Astrocyte (in vitro differentiated cells and primary cell): Measurements from ENCODE around the gene SLC23A3. TPM values are rescaled to one million over a fixed set of nuclear protein-coding genes. Genes with fewer than 3 reads are reported as not detected.

Source experiments
- DNase-seq: peaks from one replicate; pipeline ENCODE4 v3.0.0-alpha.2; 2010; ENCODE audit warnings: low read depth
- FAIRE-seq: peaks from 2 replicates; lab custom pipeline; 2011; peaks lifted over from hg19 to GRCh38; lab: Jason Lieb, UNC
- H2AFZ ChIP-seq: 2 replicates; pipeline ENCODE4 v1.6.0; 2012; ENCODE audit warnings: low read depth, low read length, inconsistent platforms
- H3K27ac ChIP-seq: 2 replicates; pipeline ENCODE4 v1.5.1; 2011; ENCODE audit warnings: low read depth, low read length, inconsistent platforms
- H3K27me3 ChIP-seq: 2 replicates; pipeline ENCODE4 v1.6.0; 2011; ENCODE audit warnings: low read length, inconsistent platforms; ENCODE audit not compliant: insufficient read depth
- H3K36me3 ChIP-seq: 2 replicates; pipeline ENCODE4 v1.5.1; 2011; ENCODE audit warnings: low read length, inconsistent platforms; ENCODE audit not compliant: insufficient read depth
- H3K4me1 ChIP-seq: 2 replicates; pipeline ENCODE4 v1.5.1; 2011; ENCODE audit warnings: low read length, inconsistent platforms; ENCODE audit not compliant: insufficient read depth
- H3K4me2 ChIP-seq: 2 replicates; pipeline ENCODE4 v1.6.0; 2012; ENCODE audit warnings: low read length, inconsistent platforms
- H3K4me3 ChIP-seq: 2 replicates; pipeline ENCODE4 v1.5.1; 2011; ENCODE audit warnings: low read depth, mild to moderate bottlenecking, low read length, inconsistent platforms; ENCODE audit not compliant: insufficient read depth
- H3K79me2 ChIP-seq: 2 replicates; pipeline ENCODE4 v1.6.0; 2012; ENCODE audit warnings: mild to moderate bottlenecking, low read length, inconsistent platforms; ENCODE audit not compliant: insufficient read depth
- H3K9ac ChIP-seq: 2 replicates; pipeline ENCODE4 v1.6.0; 2012; ENCODE audit warnings: mild to moderate bottlenecking, low read length, inconsistent platforms
- H3K9me3 ChIP-seq: 2 replicates; pipeline ENCODE4 v1.5.1; 2012; ENCODE audit warnings: low read depth, mild to moderate bottlenecking, low read length, inconsistent platforms; ENCODE audit not compliant: insufficient read depth
- H4K20me1 ChIP-seq: 2 replicates; pipeline ENCODE4 v1.6.0; 2012; ENCODE audit warnings: low read length, inconsistent platforms; ENCODE audit not compliant: insufficient read depth
- H3K27ac Mint-ChIP-seq: one replicate; pipeline ENCODE4 v1.8.0; 2021; ENCODE audit warnings: mild to moderate bottlenecking, mixed read lengths; ENCODE audit not compliant: unreplicated experiment
- H3K27me3 Mint-ChIP-seq: one replicate; pipeline ENCODE4 v1.8.0; 2021; ENCODE audit warnings: low read depth, mixed read lengths; ENCODE audit not compliant: unreplicated experiment
- H3K36me3 Mint-ChIP-seq: one replicate; pipeline ENCODE4 v1.8.0; 2021; ENCODE audit warnings: low read depth, mixed read lengths; ENCODE audit not compliant: unreplicated experiment
- H3K4me1 Mint-ChIP-seq: one replicate; pipeline ENCODE4 v1.8.0; 2021; ENCODE audit warnings: low read depth, mixed read lengths; ENCODE audit not compliant: unreplicated experiment
- H3K4me3 Mint-ChIP-seq: one replicate; pipeline ENCODE4 v1.8.0; 2021; ENCODE audit warnings: mild to moderate bottlenecking, moderate library complexity, mixed read lengths; ENCODE audit not compliant: unreplicated experiment
- H3K9me3 Mint-ChIP-seq: one replicate; pipeline ENCODE4 v1.8.0; 2021; ENCODE audit warnings: mild to moderate bottlenecking, mixed read lengths; ENCODE audit not compliant: unreplicated experiment
- CTCF ChIP-seq: IDR thresholded peaks from 2 replicates; pipeline ENCODE4 v1.5.1; 2011; ENCODE audit warnings: low read depth, mild to moderate bottlenecking, inconsistent platforms, low read length, moderate library complexity; ENCODE audit not compliant: insufficient read depth
- EZH2 ChIP-seq: IDR thresholded peaks from 2 replicates; pipeline ENCODE4 v1.6.1; 2012; ENCODE audit warnings: mild to moderate bottlenecking, low read length, inconsistent platforms; ENCODE audit not compliant: insufficient read depth
- total RNA-seq: library from RNA; stranded (reverse); gene quantifications from 2 replicates; pipeline ENCODE4 v1.2.1, GENCODE V29; 2021

SLC23A3 gene
- total RNA-seq, 1 donor from 2014 or later = 1.2 TPM

DNA sequence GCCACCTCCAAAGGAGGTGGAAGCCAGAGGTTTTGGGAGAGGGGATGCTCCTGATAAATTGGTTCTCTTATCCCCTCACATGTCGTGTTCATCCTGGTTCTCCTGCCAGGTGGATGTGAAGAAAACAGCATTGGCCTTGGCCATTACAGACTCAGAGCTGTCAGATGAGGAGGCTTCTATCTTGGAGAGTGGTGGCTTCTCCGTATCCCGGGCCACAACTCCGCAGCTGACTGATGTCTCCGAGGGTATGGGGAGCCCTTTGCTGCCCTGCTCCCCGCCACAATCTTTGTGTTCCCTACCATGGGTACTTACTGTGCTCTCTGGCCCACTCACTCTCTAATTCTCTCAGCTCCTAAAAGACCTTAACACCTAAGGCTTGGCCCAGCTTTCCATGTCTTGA lies 11.7 kb upstream of the SLC23A3 start:
- Mint-ChIP-seq H3K36me3 (peaks cover 16% of the 10 kb centered on the region), H3K27me3 (no peaks in the 10 kb centered on the region), H3K9me3 (peaks cover 1% of the 10 kb centered on the region), H3K4me1 (peaks cover 9% of the 10 kb centered on the region), H3K27ac (no peak overlapping the region), H3K4me3 (no peak overlapping the region)
- Histone ChIP-seq H3K27ac (no peak overlapping the region), H4K20me1 (peaks cover 34% of the 10 kb centered on the region), H3K79me2 (peaks cover 27% of the 10 kb centered on the region), H3K36me3 (peaks cover 30% of the 10 kb centered on the region), H3K4me3 (no peak overlapping the region), H3K27me3 (no peaks in the 10 kb centered on the region), H2AFZ (no peak overlapping the region), H3K4me2 (no peak overlapping the region), H3K9ac (no peak overlapping the region), H3K4me1 (peaks cover 14% of the 10 kb centered on the region), H3K9me3 (no peaks in the 10 kb centered on the region)
- FAIRE-seq (no peak), DNase-seq (no peak)
- TF ChIP-seq CTCF (no peak), EZH2 (no peak)

- Histone ChIP-seq H3K36me3 (peaks cover 30% of the 10 kb centered on the region), H2AFZ (no peak overlapping the region), H3K27ac (no peak overlapping the region), H3K4me2 (no peak overlapping the region), H3K9me3 (no peaks in the 10 kb centered on the region), H3K9ac (no peak overlapping the region), H3K4me1 (peaks cover 17% of the 10 kb centered on the region), H4K20me1 (peaks cover 34% of the 10 kb centered on the region), H3K79me2 (peaks cover 32% of the 10 kb centered on the region), H3K27me3 (no peaks in the 10 kb centered on the region), H3K4me3 (no peak overlapping the region)
- FAIRE-seq (no peak), DNase-seq (no peak)
- Mint-ChIP-seq H3K36me3 (peaks cover 16% of the 10 kb centered on the region), H3K4me1 (peaks cover 9% of the 10 kb centered on the region), H3K9me3 (peaks cover 1% of the 10 kb centered on the region), H3K27me3 (no peaks in the 10 kb centered on the region), H3K27ac (no peak overlapping the region), H3K4me3 (no peak overlapping the region)
- TF ChIP-seq EZH2 (no peak), CTCF (no peak)
Measured at GRCh38 chr2:219180961-219181360, 11.1 kb upstream of the SLC23A3 start.

GRCh38 chr2:219179601-219180465 lies 10.0 kb upstream of the SLC23A3 start:
- H3K9ac ChIP-seq = no peak overlapping the region
- H2AFZ ChIP-seq = no peak overlapping the region
- no peaks in the 10 kb centered on the region for H3K27me3 ChIP-seq
- no peak overlapping the region for H3K27ac ChIP-seq
- DNase-seq (no peak), FAIRE-seq (no peak)
- peaks cover 1% of the 10 kb centered on the region for H3K9me3 Mint-ChIP-seq
- H3K36me3 Mint-ChIP-seq = peaks cover 16% of the 10 kb centered on the region
- H3K36me3 ChIP-seq = peaks cover 25% of the 10 kb centered on the region
- H3K4me2 ChIP-seq = peak overlapping the region; percentile 96
- H3K4me1 ChIP-seq = peaks cover 23% of the 10 kb centered on the region
- H3K4me1 Mint-ChIP-seq = peaks cover 9% of the 10 kb centered on the region
- no peak overlapping the region for H3K27ac Mint-ChIP-seq
- no peak overlapping the region for H3K4me3 ChIP-seq
- H3K27me3 Mint-ChIP-seq = no peaks in the 10 kb centered on the region
- peaks cover 34% of the 10 kb centered on the region for H4K20me1 ChIP-seq
- TF ChIP-seq CTCF = no peak
- TF ChIP-seq EZH2 = no peak
- H3K9me3 ChIP-seq = no peaks in the 10 kb centered on the region
- H3K79me2 ChIP-seq = peaks cover 39% of the 10 kb centered on the region
- peak overlapping the region; percentile 95 for H3K4me3 Mint-ChIP-seq
